HEK293 (cell line): Measurements from ENCODE around the gene IRS1.

Experiments
- MEIS1 ChIP-seq: sonication (generic); formaldehyde crosslinking; IDR thresholded peaks from 2 replicates; pipeline ENCODE4 v1.8.1; 2022; ENCODE audit warnings: missing genetic modification reagents, mild to moderate bottlenecking, borderline replicate concordance
- SCRT1 ChIP-seq: fragments of 450-650 bp; formaldehyde crosslinking; IDR thresholded peaks from 2 replicates; pipeline ENCODE4 v1.5.1; 2016; ENCODE audit warnings: missing biosample characterization, missing genetic modification characterization, borderline replicate concordance
- ZBTB21 ChIP-seq: fragments of 450-650 bp; formaldehyde crosslinking; IDR thresholded peaks from 2 replicates; pipeline ENCODE4 v1.5.1; 2017; ENCODE audit warnings: missing biosample characterization, missing genetic modification characterization
- ZNF132 ChIP-seq: fragments of 450-650 bp; formaldehyde crosslinking; IDR thresholded peaks from 2 replicates; pipeline ENCODE4 v1.5.1; 2017; ENCODE audit warnings: missing biosample characterization, missing genetic modification characterization, borderline replicate concordance
- ZNF157 ChIP-seq: fragments of 450-650 bp; formaldehyde crosslinking; IDR thresholded peaks from 2 replicates; pipeline ENCODE4 v1.5.1; 2016; ENCODE audit warnings: missing biosample characterization, missing genetic modification characterization
- ZNF311 ChIP-seq: fragments of 450-650 bp; formaldehyde crosslinking; IDR thresholded peaks from 2 replicates; pipeline ENCODE4 v1.5.1; 2017; ENCODE audit warnings: missing biosample characterization, missing genetic modification characterization, borderline replicate concordance
- ZNF580 ChIP-seq: fragments of 450-650 bp; formaldehyde crosslinking; IDR thresholded peaks from 2 replicates; pipeline ENCODE4 v1.5.1; 2016; ENCODE audit warnings: missing biosample characterization, missing genetic modification characterization
- ZNF707 ChIP-seq: fragments of 450-650 bp; formaldehyde crosslinking; IDR thresholded peaks from 2 replicates; pipeline ENCODE4 v1.5.1; 2016; ENCODE audit warnings: missing biosample characterization, missing genetic modification characterization
- TF ChIP-seq, protein P1 (sequence below): fragments of 450-650 bp; formaldehyde crosslinking; IDR thresholded peaks from 2 replicates; pipeline ENCODE4 v1.5.1; 2016; ENCODE audit warnings: missing biosample characterization, missing genetic modification characterization
- TF ChIP-seq, protein P2 (sequence below): fragments of 450-650 bp; formaldehyde crosslinking; IDR thresholded peaks from 2 replicates; pipeline ENCODE4 v1.5.1; 2016; ENCODE audit warnings: missing biosample characterization, missing genetic modification characterization
- TF ChIP-seq, protein P3 (sequence below): fragments of 450-650 bp; formaldehyde crosslinking; IDR thresholded peaks from 2 replicates; pipeline ENCODE4 v1.5.1; 2016; ENCODE audit warnings: missing biosample characterization, missing genetic modification characterization
- TF ChIP-seq, protein P4 (sequence below): fragments of 450-650 bp; formaldehyde crosslinking; IDR thresholded peaks from 2 replicates; pipeline ENCODE4 v1.5.1; 2017; ENCODE audit warnings: missing biosample characterization, mild to moderate bottlenecking, missing genetic modification characterization, moderate library complexity

GRCh38 chr2:226799976-226800940 lies 638 bp upstream of the IRS1 start:
- TF ChIP-seq, protein P1, sequence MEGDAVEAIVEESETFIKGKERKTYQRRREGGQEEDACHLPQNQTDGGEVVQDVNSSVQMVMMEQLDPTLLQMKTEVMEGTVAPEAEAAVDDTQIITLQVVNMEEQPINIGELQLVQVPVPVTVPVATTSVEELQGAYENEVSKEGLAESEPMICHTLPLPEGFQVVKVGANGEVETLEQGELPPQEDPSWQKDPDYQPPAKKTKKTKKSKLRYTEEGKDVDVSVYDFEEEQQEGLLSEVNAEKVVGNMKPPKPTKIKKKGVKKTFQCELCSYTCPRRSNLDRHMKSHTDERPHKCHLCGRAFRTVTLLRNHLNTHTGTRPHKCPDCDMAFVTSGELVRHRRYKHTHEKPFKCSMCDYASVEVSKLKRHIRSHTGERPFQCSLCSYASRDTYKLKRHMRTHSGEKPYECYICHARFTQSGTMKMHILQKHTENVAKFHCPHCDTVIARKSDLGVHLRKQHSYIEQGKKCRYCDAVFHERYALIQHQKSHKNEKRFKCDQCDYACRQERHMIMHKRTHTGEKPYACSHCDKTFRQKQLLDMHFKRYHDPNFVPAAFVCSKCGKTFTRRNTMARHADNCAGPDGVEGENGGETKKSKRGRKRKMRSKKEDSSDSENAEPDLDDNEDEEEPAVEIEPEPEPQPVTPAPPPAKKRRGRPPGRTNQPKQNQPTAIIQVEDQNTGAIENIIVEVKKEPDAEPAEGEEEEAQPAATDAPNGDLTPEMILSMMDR, result no peak
- TF ChIP-seq MEIS1 (CRISPR knock-in tag) (no peak), ZNF157 (no peak), ZNF132 (tag by site-specific recombination) (no peak), ZBTB21 (tag by site-specific recombination) (no peak), ZNF707 (tag by site-specific recombination) (no peak), SCRT1 (tag by site-specific recombination) (no peak), ZNF311 (tag by site-specific recombination) (no peak), ZNF580 (no peak)
- TF ChIP-seq, protein P2, sequence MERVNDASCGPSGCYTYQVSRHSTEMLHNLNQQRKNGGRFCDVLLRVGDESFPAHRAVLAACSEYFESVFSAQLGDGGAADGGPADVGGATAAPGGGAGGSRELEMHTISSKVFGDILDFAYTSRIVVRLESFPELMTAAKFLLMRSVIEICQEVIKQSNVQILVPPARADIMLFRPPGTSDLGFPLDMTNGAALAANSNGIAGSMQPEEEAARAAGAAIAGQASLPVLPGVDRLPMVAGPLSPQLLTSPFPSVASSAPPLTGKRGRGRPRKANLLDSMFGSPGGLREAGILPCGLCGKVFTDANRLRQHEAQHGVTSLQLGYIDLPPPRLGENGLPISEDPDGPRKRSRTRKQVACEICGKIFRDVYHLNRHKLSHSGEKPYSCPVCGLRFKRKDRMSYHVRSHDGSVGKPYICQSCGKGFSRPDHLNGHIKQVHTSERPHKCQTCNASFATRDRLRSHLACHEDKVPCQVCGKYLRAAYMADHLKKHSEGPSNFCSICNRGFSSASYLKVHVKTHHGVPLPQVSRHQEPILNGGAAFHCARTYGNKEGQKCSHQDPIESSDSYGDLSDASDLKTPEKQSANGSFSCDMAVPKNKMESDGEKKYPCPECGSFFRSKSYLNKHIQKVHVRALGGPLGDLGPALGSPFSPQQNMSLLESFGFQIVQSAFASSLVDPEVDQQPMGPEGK, result no peak
- TF ChIP-seq, protein P3, sequence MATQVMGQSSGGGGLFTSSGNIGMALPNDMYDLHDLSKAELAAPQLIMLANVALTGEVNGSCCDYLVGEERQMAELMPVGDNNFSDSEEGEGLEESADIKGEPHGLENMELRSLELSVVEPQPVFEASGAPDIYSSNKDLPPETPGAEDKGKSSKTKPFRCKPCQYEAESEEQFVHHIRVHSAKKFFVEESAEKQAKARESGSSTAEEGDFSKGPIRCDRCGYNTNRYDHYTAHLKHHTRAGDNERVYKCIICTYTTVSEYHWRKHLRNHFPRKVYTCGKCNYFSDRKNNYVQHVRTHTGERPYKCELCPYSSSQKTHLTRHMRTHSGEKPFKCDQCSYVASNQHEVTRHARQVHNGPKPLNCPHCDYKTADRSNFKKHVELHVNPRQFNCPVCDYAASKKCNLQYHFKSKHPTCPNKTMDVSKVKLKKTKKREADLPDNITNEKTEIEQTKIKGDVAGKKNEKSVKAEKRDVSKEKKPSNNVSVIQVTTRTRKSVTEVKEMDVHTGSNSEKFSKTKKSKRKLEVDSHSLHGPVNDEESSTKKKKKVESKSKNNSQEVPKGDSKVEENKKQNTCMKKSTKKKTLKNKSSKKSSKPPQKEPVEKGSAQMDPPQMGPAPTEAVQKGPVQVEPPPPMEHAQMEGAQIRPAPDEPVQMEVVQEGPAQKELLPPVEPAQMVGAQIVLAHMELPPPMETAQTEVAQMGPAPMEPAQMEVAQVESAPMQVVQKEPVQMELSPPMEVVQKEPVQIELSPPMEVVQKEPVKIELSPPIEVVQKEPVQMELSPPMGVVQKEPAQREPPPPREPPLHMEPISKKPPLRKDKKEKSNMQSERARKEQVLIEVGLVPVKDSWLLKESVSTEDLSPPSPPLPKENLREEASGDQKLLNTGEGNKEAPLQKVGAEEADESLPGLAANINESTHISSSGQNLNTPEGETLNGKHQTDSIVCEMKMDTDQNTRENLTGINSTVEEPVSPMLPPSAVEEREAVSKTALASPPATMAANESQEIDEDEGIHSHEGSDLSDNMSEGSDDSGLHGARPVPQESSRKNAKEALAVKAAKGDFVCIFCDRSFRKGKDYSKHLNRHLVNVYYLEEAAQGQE (tag by site-specific recombination), result no peak
- TF ChIP-seq, protein P4, sequence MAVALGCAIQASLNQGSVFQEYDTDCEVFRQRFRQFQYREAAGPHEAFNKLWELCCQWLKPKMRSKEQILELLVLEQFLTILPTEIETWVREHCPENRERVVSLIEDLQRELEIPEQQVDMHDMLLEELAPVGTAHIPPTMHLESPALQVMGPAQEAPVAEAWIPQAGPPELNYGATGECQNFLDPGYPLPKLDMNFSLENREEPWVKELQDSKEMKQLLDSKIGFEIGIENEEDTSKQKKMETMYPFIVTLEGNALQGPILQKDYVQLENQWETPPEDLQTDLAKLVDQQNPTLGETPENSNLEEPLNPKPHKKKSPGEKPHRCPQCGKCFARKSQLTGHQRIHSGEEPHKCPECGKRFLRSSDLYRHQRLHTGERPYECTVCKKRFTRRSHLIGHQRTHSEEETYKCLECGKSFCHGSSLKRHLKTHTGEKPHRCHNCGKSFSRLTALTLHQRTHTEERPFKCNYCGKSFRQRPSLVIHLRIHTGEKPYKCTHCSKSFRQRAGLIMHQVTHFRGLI (tag by site-specific recombination), result no peak
